T-helper 1 cell treated with Interleukin-12 subunit alpha and Interleukin-12 subunit beta and Interleukin-4 antibody, amounts not matched to agents 30 μg/mL and 1 μg/mL, for 36 hours (primary cell): ENCODE results near the gene ASPHD1.

Source experiments
- H3K27ac Mint-ChIP-seq: one replicate; pipeline ENCODE4 v1.8.0; 2021; ENCODE audit warnings: mild to moderate bottlenecking, mixed read lengths
- H3K27me3 Mint-ChIP-seq: one replicate; pipeline ENCODE4 v1.8.0; 2021; ENCODE audit warnings: low read depth, mixed read lengths
- H3K36me3 Mint-ChIP-seq: one replicate; pipeline ENCODE4 v1.8.0; 2021; ENCODE audit warnings: low read depth, mixed read lengths
- H3K4me1 Mint-ChIP-seq: one replicate; pipeline ENCODE4 v1.8.0; 2021; ENCODE audit warnings: low read depth, mixed read lengths
- H3K4me3 Mint-ChIP-seq: one replicate; pipeline ENCODE4 v1.8.0; 2021; ENCODE audit warnings: mild to moderate bottlenecking, moderate library complexity, mixed read lengths
- H3K9me3 Mint-ChIP-seq: one replicate; pipeline ENCODE4 v1.8.0; 2021; ENCODE audit warnings: mixed read lengths

ASPHD1 gene

GRCh38 chr16:29900102-29900887 lies at the start of gene ASPHD1:
Gene ASPHD1, plus strand, starts transcription at chr16:29900488. Its CDS starts 484 bp downstream, at chr16:29900972.
- Mint-ChIP-seq H3K27ac (peak within 1 kb of the TSS; percentile 19), H3K4me1 (peaks cover 13% of the 10 kb centered on the region), H3K9me3 (no peaks in the 10 kb centered on the region), H3K27me3 (peaks cover 32% of the 10 kb centered on the region), H3K4me3 (peak within 1 kb of the TSS; percentile 73), H3K36me3 (no peaks in the 10 kb centered on the region)

- H3K27me3 Mint-ChIP-seq = no peaks in the 10 kb centered on the region
- H3K4me1 Mint-ChIP-seq = peaks cover 4% of the 10 kb centered on the region
- H3K27ac Mint-ChIP-seq = no peak overlapping the region
Measured at GRCh38 chr16:29850998-29851397, 49.3 kb upstream of the ASPHD1 start.

GRCh38 chr16:29852654-29853053 lies 47.6 kb upstream of the ASPHD1 start:
- H3K4me1 Mint-ChIP-seq = peaks cover 4% of the 10 kb centered on the region
- H3K27ac Mint-ChIP-seq = no peak overlapping the region
- H3K9me3 Mint-ChIP-seq = no peaks in the 10 kb centered on the region
- H3K4me3 Mint-ChIP-seq = no peak overlapping the region
- H3K27me3 Mint-ChIP-seq = no peaks in the 10 kb centered on the region
- H3K36me3 Mint-ChIP-seq = peaks cover 19% of the 10 kb centered on the region

More at GRCh38 chr16:29850998-29851397, 49.3 kb upstream of the ASPHD1 start:
- Mint-ChIP-seq H3K4me3 (no peak overlapping the region), H3K36me3 (peaks cover 23% of the 10 kb centered on the region), H3K9me3 (no peaks in the 10 kb centered on the region)

- Mint-ChIP-seq H3K27ac (no peak overlapping the region), H3K36me3 (peaks cover 17% of the 10 kb centered on the region), H3K4me1 (peaks cover 2% of the 10 kb centered on the region), H3K4me3 (no peak overlapping the region), H3K27me3 (no peaks in the 10 kb centered on the region), H3K9me3 (no peaks in the 10 kb centered on the region)
Measured at GRCh38 chr16:29854520-29855100, 45.7 kb upstream of the ASPHD1 start.

GRCh38 chr16:29857133-29857760 lies 43.0 kb upstream of the ASPHD1 start:
- no peak overlapping the region for H3K4me3 Mint-ChIP-seq
- no peaks in the 10 kb centered on the region for H3K9me3 Mint-ChIP-seq
- H3K27me3 Mint-ChIP-seq = no peaks in the 10 kb centered on the region
- H3K4me1 Mint-ChIP-seq = peaks cover 8% of the 10 kb centered on the region
- H3K27ac Mint-ChIP-seq = no peak overlapping the region
- peaks cover 19% of the 10 kb centered on the region for H3K36me3 Mint-ChIP-seq

- Mint-ChIP-seq H3K36me3 (peaks cover 19% of the 10 kb centered on the region), H3K4me3 (no peak overlapping the region), H3K4me1 (peaks cover 8% of the 10 kb centered on the region), H3K27ac (no peak overlapping the region), H3K9me3 (no peaks in the 10 kb centered on the region), H3K27me3 (no peaks in the 10 kb centered on the region)
Measured at GRCh38 chr16:29858149-29858849, 42.0 kb upstream of the ASPHD1 start.

GRCh38 chr16:29858974-29859373 lies 41.3 kb upstream of the ASPHD1 start:
- H3K4me1 Mint-ChIP-seq = peaks cover 12% of the 10 kb centered on the region
- no peaks in the 10 kb centered on the region for H3K27me3 Mint-ChIP-seq
- H3K27ac Mint-ChIP-seq = no peak overlapping the region
- H3K4me3 Mint-ChIP-seq = no peak overlapping the region
- H3K9me3 Mint-ChIP-seq = no peaks in the 10 kb centered on the region
- peaks cover 19% of the 10 kb centered on the region for H3K36me3 Mint-ChIP-seq

GRCh38 chr16:29860218-29860617 lies 40.1 kb upstream of the ASPHD1 start:
- no peaks in the 10 kb centered on the region for H3K9me3 Mint-ChIP-seq
- H3K4me1 Mint-ChIP-seq = peaks cover 10% of the 10 kb centered on the region
- H3K27me3 Mint-ChIP-seq = no peaks in the 10 kb centered on the region
- H3K36me3 Mint-ChIP-seq = peaks cover 19% of the 10 kb centered on the region
- no peak overlapping the region for H3K27ac Mint-ChIP-seq
- peak overlapping the region; percentile 98 for H3K4me3 Mint-ChIP-seq

- Mint-ChIP-seq H3K36me3 (peaks cover 19% of the 10 kb centered on the region), H3K9me3 (no peaks in the 10 kb centered on the region), H3K4me1 (peaks cover 10% of the 10 kb centered on the region), H3K27me3 (no peaks in the 10 kb centered on the region), H3K27ac (peak overlapping the region; percentile 82), H3K4me3 (peak overlapping the region; percentile 98)
Measured at GRCh38 chr16:29862383-29862883, 37.9 kb upstream of the ASPHD1 start.

GRCh38 chr16:29862884-29863668 lies 37.2 kb upstream of the ASPHD1 start, which contains the start of gene CDIPT:
Gene CDIPT, minus strand, starts transcription at chr16:29863226. Its CDS starts 369 bp downstream, at chr16:29862857.
- Mint-ChIP-seq H3K9me3 (no peaks in the 10 kb centered on the region), H3K36me3 (peaks cover 19% of the 10 kb centered on the region), H3K4me1 (peaks cover 12% of the 10 kb centered on the region), H3K4me3 (peak within 1 kb of the TSS; percentile 98), H3K27me3 (no peaks in the 10 kb centered on the region), H3K27ac (peak within 1 kb of the TSS; percentile 98)

- Mint-ChIP-seq H3K27me3 (no peaks in the 10 kb centered on the region), H3K4me1 (peaks cover 12% of the 10 kb centered on the region), H3K27ac (peak overlapping the region; percentile 98), H3K9me3 (no peaks in the 10 kb centered on the region), H3K36me3 (peaks cover 16% of the 10 kb centered on the region), H3K4me3 (peak overlapping the region; percentile 78)
Measured at GRCh38 chr16:29863669-29863984, 36.7 kb upstream of the ASPHD1 start.

- H3K4me3 Mint-ChIP-seq = no peak overlapping the region
- no peaks in the 10 kb centered on the region for H3K27me3 Mint-ChIP-seq
- H3K9me3 Mint-ChIP-seq = no peaks in the 10 kb centered on the region
- H3K4me1 Mint-ChIP-seq = peaks cover 12% of the 10 kb centered on the region
- H3K27ac Mint-ChIP-seq = no peak overlapping the region
- H3K36me3 Mint-ChIP-seq = peaks cover 12% of the 10 kb centered on the region
Measured at GRCh38 chr16:29864205-29864604, 36.1 kb upstream of the ASPHD1 start.

GRCh38 chr16:29868396-29869009 lies 31.8 kb upstream of the ASPHD1 start:
- no peaks in the 10 kb centered on the region for H3K36me3 Mint-ChIP-seq
- H3K4me1 Mint-ChIP-seq = peaks cover 5% of the 10 kb centered on the region
- no peak overlapping the region for H3K27ac Mint-ChIP-seq
- no peaks in the 10 kb centered on the region for H3K9me3 Mint-ChIP-seq
- no peak overlapping the region for H3K4me3 Mint-ChIP-seq
- H3K27me3 Mint-ChIP-seq = no peaks in the 10 kb centered on the region
